Esophagus (tissue), 2 donors: ENCODE results near the gene SEMA4B. TPM values are rescaled to one million over a fixed set of nuclear protein-coding genes. Genes with fewer than 3 reads are reported as not detected.

Source experiments
- H3K27ac ChIP-seq, 2 donors: one replicate each; pipeline ENCODE4 v1.5.1; 2013; ENCODE audit warnings: low read depth in 2 of 2, mild to moderate bottlenecking in 2 of 2, inconsistent platforms in 1 of 2, low read length in 1 of 2, moderate library complexity in 1 of 2
- H3K27me3 ChIP-seq, 2 donors: one replicate each; pipeline ENCODE4 v1.6.1; 2013; ENCODE audit warnings: low read length in 2 of 2, control low read depth in 1 of 2, mild to moderate bottlenecking in 1 of 2; ENCODE audit not compliant: insufficient read depth in 2 of 2, control insufficient read depth in 1 of 2
- H3K36me3 ChIP-seq, 2 donors: one replicate each; pipeline ENCODE4 v1.6.1; 2013; ENCODE audit warnings: low read length in 1 of 2; ENCODE audit not compliant: control insufficient read depth in 2 of 2, insufficient read depth in 2 of 2
- H3K4me1 ChIP-seq, 2 donors: one replicate each; pipeline ENCODE4 v1.6.1; 2013; ENCODE audit warnings: low read length in 1 of 2; ENCODE audit not compliant: control insufficient read depth in 2 of 2, insufficient read depth in 2 of 2
- H3K4me3 ChIP-seq, 2 donors: one replicate each; pipeline ENCODE4 v1.5.1; 2013; ENCODE audit warnings: low read length in 2 of 2, mild to moderate bottlenecking in 2 of 2, low read depth in 1 of 2, moderate library complexity in 1 of 2
- H3K9me3 ChIP-seq, 2 donors: one replicate each; pipeline ENCODE4 v1.6.1; 2013; ENCODE audit warnings: mild to moderate bottlenecking in 2 of 2, low read depth in 1 of 2, low read length in 1 of 2, moderate library complexity in 1 of 2; ENCODE audit not compliant: control insufficient read depth in 2 of 2, insufficient read depth in 1 of 2
- WGBS, 2 donors: extraction: QIAGEN DNeasy Blood & Tissue Kit; methylation state at CpG; one replicate each; pipeline ENCODE4 v1.1.7; 2013; 5-methylcytosine and 5-hydroxymethylcytosine counted together
- polyA plus RNA-seq, 2 donors: library from polyadenylated mRNA; stranded (reverse); fragments of 200-250 nt; gene quantifications; one replicate each; pipeline ENCODE4 v1.2.3, GENCODE V29; 2013
- donor health status: healthy with polysubstance abuse.
- donor health status: Bipolar disorder and iron deficiency.

SEMA4B gene
- polyA plus RNA-seq, 2 donors, result 90.5 to 121 TPM

DNA sequence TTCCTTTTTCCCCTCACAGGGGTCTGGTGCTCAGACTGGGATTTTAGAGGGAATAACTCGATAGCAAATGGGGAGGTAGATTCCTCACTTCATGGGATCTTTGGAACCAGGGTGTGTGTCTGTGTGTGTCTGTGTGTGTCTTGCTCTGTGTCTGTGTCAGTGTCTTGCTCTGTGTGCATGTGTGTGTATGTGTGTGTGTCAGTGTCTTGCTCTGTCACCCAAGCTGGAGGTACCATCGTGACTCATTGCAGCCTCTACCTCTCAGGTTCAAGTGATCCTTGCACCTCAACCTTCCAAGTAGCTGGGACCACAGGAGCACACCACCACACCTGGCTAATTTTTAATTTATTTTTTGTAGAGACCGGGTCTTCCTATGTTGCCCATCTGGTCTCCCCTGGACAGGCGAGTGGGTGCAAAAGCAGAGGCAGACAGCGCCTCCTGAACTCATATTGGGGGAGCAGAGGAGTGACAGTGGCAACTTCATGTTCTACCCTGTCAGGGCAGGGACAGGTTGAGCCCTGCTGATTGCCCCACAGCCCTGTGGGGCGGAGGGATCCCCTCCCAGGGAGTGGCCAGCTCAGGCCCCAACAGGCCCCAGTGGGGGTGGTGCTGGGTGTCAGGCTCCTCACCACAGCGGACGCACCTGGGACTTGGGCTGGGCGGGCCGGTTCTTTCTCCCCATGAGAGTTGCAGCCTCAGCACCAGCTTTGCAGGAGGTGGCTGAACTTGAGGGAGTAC, 10.4 kb upstream of the SEMA4B start:
- H3K9me3 ChIP-seq, result no peaks in the 10 kb centered on the region
- H3K27ac ChIP-seq, result peak overlapping the region; percentile 93 to 96
- H3K4me1 ChIP-seq, result peaks cover 15 to 32% of the 10 kb centered on the region in 2 donors
- H3K36me3 ChIP-seq, result peaks cover 0 to 6% of the 10 kb centered on the region in 2 donors
- H3K4me3 ChIP-seq, result no peak overlapping the region
- WGBS, 2 donors, result 55 to 56% methylated on average over 10 of the region's 10 CpGs
- H3K27me3 ChIP-seq, result no peaks in the 10 kb centered on the region

GRCh38 chr15:90191344-90191687, 9.8 kb upstream of the SEMA4B start:
- no peak overlapping the region for H3K4me3 ChIP-seq
- H3K27ac ChIP-seq, result peak overlapping the region; percentile 93 to 96
- no peaks in the 10 kb centered on the region for H3K27me3 ChIP-seq
- WGBS, 2 donors, result 44 to 47% methylated on average over 3 of the region's 3 CpGs
- H3K9me3 ChIP-seq, result no peaks in the 10 kb centered on the region
- peaks cover 0 to 6% of the 10 kb centered on the region in 2 donors for H3K36me3 ChIP-seq
- peaks cover 15 to 28% of the 10 kb centered on the region in 2 donors for H3K4me1 ChIP-seq

GRCh38 chr15:90191794-90192509, 9.2 kb upstream of the SEMA4B start:
- no peak overlapping the region for H3K4me3 ChIP-seq
- H3K4me1 ChIP-seq, result peaks cover 15 to 27% of the 10 kb centered on the region in 2 donors
- no peaks in the 10 kb centered on the region for H3K9me3 ChIP-seq
- H3K27me3 ChIP-seq, result no peaks in the 10 kb centered on the region
- peak overlapping the region; percentile 93 to 96 for H3K27ac ChIP-seq
- peaks cover 0 to 6% of the 10 kb centered on the region in 2 donors for H3K36me3 ChIP-seq
- 17 to 18% methylated on average over 7 of the region's 7 CpGs for WGBS, 2 donors

- H3K4me1 ChIP-seq, result peaks cover 15 to 27% of the 10 kb centered on the region in 2 donors
- peak overlapping the region; percentile 93 to 96 for H3K27ac ChIP-seq
- H3K36me3 ChIP-seq, result peaks cover 0 to 6% of the 10 kb centered on the region in 2 donors
- WGBS, 2 donors, result 35 to 42% methylated on average over 16 of the region's 16 CpGs
- no peak overlapping the region for H3K4me3 ChIP-seq
- no peaks in the 10 kb centered on the region for H3K9me3 ChIP-seq
- H3K27me3 ChIP-seq, result no peaks in the 10 kb centered on the region
Measured at GRCh38 chr15:90192961-90193786, 8.0 kb upstream of the SEMA4B start.

DNA sequence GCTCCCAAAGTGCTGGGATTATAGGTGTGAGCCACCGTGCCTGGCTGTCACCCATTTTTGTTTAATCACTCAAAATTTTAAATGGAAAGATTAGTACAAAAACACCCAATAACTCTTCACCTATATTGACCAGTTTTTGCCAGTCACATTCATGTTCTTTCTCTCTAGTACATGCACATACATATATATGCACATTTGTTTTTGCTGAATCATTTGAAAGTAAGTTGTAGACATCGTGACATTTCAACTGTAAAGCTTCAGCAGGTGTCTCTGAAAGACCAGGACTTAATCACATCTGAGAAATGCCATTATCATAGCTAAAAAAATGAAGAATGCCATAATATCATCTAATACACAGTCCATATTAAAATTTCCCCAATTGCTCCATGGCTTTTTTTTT, 6.5 kb upstream of the SEMA4B start:
- WGBS, 2 donors, result 65 to 68% methylated on average over 2 of the region's 2 CpGs

GRCh38 chr15:90200534-90201129, 498 bp upstream of the SEMA4B start:
- Histone ChIP-seq H3K4me1 (peaks cover 4 to 23% of the 10 kb centered on the region in 2 donors), H3K27ac (peak overlapping the region; percentile 94 to 97), H3K27me3 (no peaks in the 10 kb centered on the region), H3K36me3 (peaks cover 0 to 10% of the 10 kb centered on the region in 2 donors), H3K4me3 (peak overlapping the region; percentile 80 to 94), H3K9me3 (no peaks in the 10 kb centered on the region)
- WGBS, 2 donors, result 9 to 19% methylated on average over 24 of the region's 24 CpGs

More for the DNA sequence above, 6.5 kb upstream of the SEMA4B start:
- Histone ChIP-seq H3K27me3 (no peaks in the 10 kb centered on the region), H3K4me1 (peaks cover 13 to 29% of the 10 kb centered on the region in 2 donors), H3K4me3 (no peak overlapping the region), H3K36me3 (peaks cover 0 to 6% of the 10 kb centered on the region in 2 donors), H3K27ac (no peak overlapping the region), H3K9me3 (no peaks in the 10 kb centered on the region)

DNA sequence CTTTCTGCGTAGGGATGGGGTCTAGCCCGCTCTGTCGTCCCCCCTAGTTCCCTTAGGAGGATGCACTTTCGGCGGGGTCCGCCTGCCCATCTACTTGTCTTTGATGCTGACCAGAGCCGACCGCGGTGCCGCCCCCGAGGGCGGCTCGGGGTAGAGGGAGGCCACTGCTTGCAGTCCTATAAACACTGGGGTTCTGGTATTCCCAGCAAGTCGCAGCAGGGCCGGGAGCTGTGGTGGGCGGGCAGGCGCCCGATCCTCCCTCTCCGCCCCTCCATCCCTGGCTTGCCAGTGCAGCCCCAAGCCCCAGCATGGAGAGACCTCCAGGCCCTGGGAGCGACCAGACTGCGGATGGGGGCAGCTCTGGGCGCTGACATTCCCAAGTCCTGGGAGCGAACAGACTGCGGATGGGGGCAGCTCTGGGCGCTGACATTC, 830 bp downstream of the SEMA4B start:
- Histone ChIP-seq H3K4me1 (peaks cover 4 to 23% of the 10 kb centered on the region in 2 donors), H3K4me3 (peak overlapping the region; percentile 80 to 94), H3K9me3 (no peaks in the 10 kb centered on the region), H3K36me3 (peaks cover 6 to 15% of the 10 kb centered on the region in 2 donors), H3K27ac (peak overlapping the region; percentile 94 to 97), H3K27me3 (no peaks in the 10 kb centered on the region)
- WGBS, 2 donors, result 9 to 10% methylated on average over 25 of the region's 25 CpGs

DNA sequence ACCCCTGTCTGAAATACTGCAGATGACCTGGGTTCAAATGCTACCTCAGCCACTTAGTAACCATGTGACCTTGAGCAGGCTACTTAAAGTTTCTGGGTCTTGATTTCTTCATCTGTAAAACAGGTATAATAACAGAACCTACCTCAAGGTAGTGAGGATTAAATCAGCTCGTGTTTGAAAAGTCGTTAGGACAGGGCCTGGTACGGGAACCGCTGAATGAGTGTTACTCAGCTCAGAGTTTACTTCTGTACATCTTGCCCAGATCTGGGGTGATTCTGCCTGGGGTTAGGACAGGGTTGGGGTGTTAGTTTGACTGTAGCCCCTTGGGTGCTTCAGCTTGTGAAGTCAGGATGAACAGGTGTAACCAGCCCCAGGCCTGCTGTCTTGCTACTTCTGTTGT, 1.8 kb downstream of the SEMA4B start:
- peak overlapping the region; percentile 75 to 94 for H3K27ac ChIP-seq
- peaks cover 7 to 19% of the 10 kb centered on the region in 2 donors for H3K36me3 ChIP-seq
- peaks cover 4 to 25% of the 10 kb centered on the region in 2 donors for H3K4me1 ChIP-seq
- 60 to 69% methylated on average over 4 of the region's 4 CpGs for WGBS, 2 donors
- H3K9me3 ChIP-seq, result no peaks in the 10 kb centered on the region
- H3K4me3 ChIP-seq, result peak overlapping the region; percentile 80 to 94
- no peaks in the 10 kb centered on the region for H3K27me3 ChIP-seq

- no peaks in the 10 kb centered on the region for H3K9me3 ChIP-seq
- WGBS, 2 donors, result 80 to 95% methylated on average over 7 of the region's 7 CpGs
- peak overlapping the region; percentile 80 to 94 for H3K4me3 ChIP-seq
- H3K36me3 ChIP-seq, result peaks cover 7 to 19% of the 10 kb centered on the region in 2 donors
- H3K4me1 ChIP-seq, result peaks cover 4 to 27% of the 10 kb centered on the region in 2 donors
- H3K27ac ChIP-seq, result peak overlapping the region; percentile 75 to 94
- no peaks in the 10 kb centered on the region for H3K27me3 ChIP-seq
Measured at GRCh38 chr15:90203473-90203872, 2.3 kb downstream of the SEMA4B start.
